Stomach (tissue), 9 donors: ENCODE results near the gene GRM4. TPM values are rescaled to one million over a fixed set of nuclear protein-coding genes. Genes with fewer than 3 reads are reported as not detected.

Experiments used
- DNase-seq, 2 donors: peaks; one replicate each; pipeline versions ENCODE4 v3.0.0 to v3.0.0-alpha.2; 2013 to 2019
- H3K27ac ChIP-seq, 5 donors: fragments of 200-600 bp in 4 of 5; sonication (generic) in 4 of 5; one replicate each; pipeline ENCODE4 v1.5.1; 2013 to 2019; ENCODE audit warnings: mild to moderate bottlenecking in 1 of 5, moderate library complexity in 1 of 5
- H3K27me3 ChIP-seq, 3 donors: fragments of 200-600 bp; sonication (generic); one replicate each; pipeline ENCODE4 v1.5.1; 2017 to 2019; ENCODE audit warnings: mixed run types in 1 of 3
- H3K36me3 ChIP-seq, 4 donors: fragments of 200-600 bp; sonication (generic); 1 replicate in 3 of 4; 2 replicates in 1 of 4; pipeline ENCODE4 v1.5.1; 2016 to 2019
- H3K4me1 ChIP-seq, 4 donors: fragments of 200-600 bp; sonication (generic); one replicate each; pipeline ENCODE4 v1.5.1; 2016 to 2019
- H3K4me3 ChIP-seq, 4 donors: fragments of 200-600 bp; sonication (generic) in 3 of 4; one replicate each; pipeline ENCODE4 v1.5.1; 2016 to 2019; ENCODE audit warnings: mild to moderate bottlenecking in 1 of 4
- H3K9me3 ChIP-seq, 4 donors: fragments of 200-600 bp; sonication (generic); one replicate each; pipeline ENCODE4 v1.5.1; 2016 to 2019
- EP300 ChIP-seq: sonication (generic); formaldehyde crosslinking; IDR thresholded peaks from one replicate; pipeline ENCODE4 v1.6.1; 2017; ENCODE audit warnings: antibody characterized with exemption
- POLR2A ChIP-seq, 4 donors: fragments of 450-650 bp; IDR thresholded peaks; one replicate each; pipeline ENCODE4 v1.6.1; 2016; ENCODE audit warnings: antibody characterized with exemption in 4 of 4, control low read depth in 2 of 4, mild to moderate bottlenecking in 1 of 4, moderate library complexity in 1 of 4
- POLR2AphosphoS5 ChIP-seq, 3 donors: sonication (generic); formaldehyde crosslinking; IDR thresholded peaks; one replicate each; pipeline ENCODE4 v1.6.1; 2016; ENCODE audit warnings: antibody characterized with exemption in 3 of 3
- WGBS, 5 donors: extraction: QIAGEN DNeasy Blood & Tissue Kit in 3 of 5; methylation state at CpG; one replicate each; pipeline versions ENCODE4 v1.1.5 to v1.1.7; 2013 to 2018; 5-methylcytosine and 5-hydroxymethylcytosine counted together
- intact Hi-C: fragments of 100-400 bp; cut with DNase I; formaldehyde crosslinking; loops from one replicate; pipeline ENCODE4 v1.15.1; 2023; ENCODE audit warnings: low total_unique reads
- polyA plus RNA-seq, 3 donors: library from polyadenylated mRNA; stranded (reverse); fragments of 200-250 nt; gene quantifications; one replicate each; pipeline ENCODE4 v1.2.3, GENCODE V29; 2013
- total RNA-seq, 5 donors: library from RNA; depleted of rRNA; stranded (reverse); fragments of >200 nt; gene quantifications; one replicate each; pipeline versions ENCODE4 v1.1.0 to v1.2.3, GENCODE V29; 2014 to 2016
- TF ChIP-seq, protein P1 (sequence below), 7 experiments: fragments of 450-650 bp in 4 of 7; fragments of 200-600 bp in 3 of 7; sonication (generic) in 3 of 7; IDR thresholded peaks; one replicate each; pipeline ENCODE4 v1.5.1; 2016 to 2019; ENCODE audit warnings: antibody characterized with exemption in 7 of 7, control low read depth in 2 of 7, mild to moderate bottlenecking in 1 of 7
- donor health status: healthy with polysubstance abuse.
- donor health status: Bipolar disorder and iron deficiency.
- donor health status: healthy.

The GRM4 gene
- total and polyA plus RNA-seq, 8 donors: 0.55 TPM; not detected in 7

GRCh38 chr6:34108176-34108575, 37.7 kb downstream of the GRM4 start:
- DNase-seq: no peak
- TF ChIP-seq POLR2A (IDR thresholded peaks at IDR 0.05) (no peak), POLR2AphosphoS5 (IDR thresholded peaks at IDR 0.05) (no peak), EP300 (no peak)
- TF ChIP-seq, protein P1, sequence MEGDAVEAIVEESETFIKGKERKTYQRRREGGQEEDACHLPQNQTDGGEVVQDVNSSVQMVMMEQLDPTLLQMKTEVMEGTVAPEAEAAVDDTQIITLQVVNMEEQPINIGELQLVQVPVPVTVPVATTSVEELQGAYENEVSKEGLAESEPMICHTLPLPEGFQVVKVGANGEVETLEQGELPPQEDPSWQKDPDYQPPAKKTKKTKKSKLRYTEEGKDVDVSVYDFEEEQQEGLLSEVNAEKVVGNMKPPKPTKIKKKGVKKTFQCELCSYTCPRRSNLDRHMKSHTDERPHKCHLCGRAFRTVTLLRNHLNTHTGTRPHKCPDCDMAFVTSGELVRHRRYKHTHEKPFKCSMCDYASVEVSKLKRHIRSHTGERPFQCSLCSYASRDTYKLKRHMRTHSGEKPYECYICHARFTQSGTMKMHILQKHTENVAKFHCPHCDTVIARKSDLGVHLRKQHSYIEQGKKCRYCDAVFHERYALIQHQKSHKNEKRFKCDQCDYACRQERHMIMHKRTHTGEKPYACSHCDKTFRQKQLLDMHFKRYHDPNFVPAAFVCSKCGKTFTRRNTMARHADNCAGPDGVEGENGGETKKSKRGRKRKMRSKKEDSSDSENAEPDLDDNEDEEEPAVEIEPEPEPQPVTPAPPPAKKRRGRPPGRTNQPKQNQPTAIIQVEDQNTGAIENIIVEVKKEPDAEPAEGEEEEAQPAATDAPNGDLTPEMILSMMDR (IDR thresholded peaks at IDR 0.05): no peak
- H3K36me3 ChIP-seq: no peaks in the 10 kb centered on the region
- no peak overlapping the region for H3K27ac ChIP-seq
- no peaks in the 10 kb centered on the region for H3K9me3 ChIP-seq
- H3K4me1 ChIP-seq: no peaks in the 10 kb centered on the region
- H3K4me3 ChIP-seq: no peak overlapping the region
- 78 to 85% (median 80%) methylated on average over 9 of the region's 9 CpGs for WGBS, 5 donors
- peaks cover 0 to 63% (median 10%) of the 10 kb centered on the region in 3 donors for H3K27me3 ChIP-seq
- intact Hi-C loops: no loop called here

GRCh38 chr6:34106900-34107299, 39.0 kb downstream of the GRM4 start:
- Histone ChIP-seq H3K9me3 (no peaks in the 10 kb centered on the region), H3K36me3 (no peaks in the 10 kb centered on the region), H3K4me3 (no peak overlapping the region), H3K27ac (no peak overlapping the region), H3K27me3 (peaks cover 0 to 51% (median 10%) of the 10 kb centered on the region in 3 donors), H3K4me1 (no peaks in the 10 kb centered on the region)
- DNase-seq: no peak
- WGBS, 5 donors: 59 to 63% (median 61%) methylated on average over 1 to 5 of the region's 5 CpGs
- TF ChIP-seq, protein P1 (IDR thresholded peaks at IDR 0.05): no peak
- no peak for TF ChIP-seq EP300
- TF ChIP-seq POLR2A (IDR thresholded peaks at IDR 0.05): no peak
- TF ChIP-seq POLR2AphosphoS5 (IDR thresholded peaks at IDR 0.05): no peak
- intact Hi-C loops: no loop called here

- WGBS, 5 donors: 69 to 80% (median 74%) methylated on average over 6 of the region's 6 CpGs
- TF ChIP-seq EP300 (no peak), POLR2A (IDR thresholded peaks at IDR 0.05) (no peak), POLR2AphosphoS5 (IDR thresholded peaks at IDR 0.05) (no peak)
- no peak for DNase-seq
- Histone ChIP-seq H3K9me3 (no peaks in the 10 kb centered on the region), H3K4me3 (no peak overlapping the region), H3K27me3 (peaks cover 0 to 46% (median 6%) of the 10 kb centered on the region in 3 donors), H3K27ac (no peak overlapping the region), H3K36me3 (no peaks in the 10 kb centered on the region), H3K4me1 (no peaks in the 10 kb centered on the region)
- intact Hi-C loops: no loop called here
Observed at GRCh38 chr6:34106421-34106820, 39.5 kb downstream of the GRM4 start.

DNA sequence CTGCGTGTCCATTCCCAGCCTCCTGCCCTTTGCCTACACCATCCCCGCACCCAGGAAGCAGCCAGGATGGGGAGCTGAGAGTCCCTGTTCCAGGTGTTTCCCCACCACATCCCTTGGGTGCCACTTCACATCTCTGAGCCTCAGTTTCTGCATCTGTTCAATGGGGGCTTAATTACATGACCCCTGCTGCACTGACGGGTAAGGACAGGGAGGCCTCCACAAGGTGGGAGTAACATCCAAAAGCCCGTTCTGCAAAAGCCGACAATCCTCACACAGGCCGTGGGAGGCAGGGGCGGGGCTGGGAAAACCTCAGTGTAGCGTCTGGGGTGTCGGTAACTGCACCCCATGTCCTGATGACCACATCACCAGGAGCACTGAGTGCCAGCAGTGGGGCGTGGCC, 41.3 kb downstream of the GRM4 start:
- DNase-seq: no peak
- Histone ChIP-seq H3K4me3 (no peak overlapping the region), H3K27me3 (peaks cover 0 to 36% (median 0%) of the 10 kb centered on the region in 3 donors), H3K36me3 (no peaks in the 10 kb centered on the region), H3K4me1 (no peaks in the 10 kb centered on the region), H3K27ac (no peak overlapping the region), H3K9me3 (no peaks in the 10 kb centered on the region)
- TF ChIP-seq POLR2A (IDR thresholded peaks at IDR 0.05): no peak
- TF ChIP-seq, protein P1 (IDR thresholded peaks at IDR 0.05): no peak
- 69 to 80% (median 75%) methylated on average over 10 of the region's 10 CpGs for WGBS, 5 donors
- intact Hi-C loops: no loop called here

GRCh38 chr6:34104186-34104585, 41.7 kb downstream of the GRM4 start:
- no peak for DNase-seq
- intact Hi-C loops: no loop called here
- Histone ChIP-seq H3K27me3 (peaks cover 0 to 35% (median 0%) of the 10 kb centered on the region in 3 donors), H3K36me3 (no peaks in the 10 kb centered on the region), H3K4me1 (no peaks in the 10 kb centered on the region), H3K27ac (no peak overlapping the region), H3K9me3 (no peaks in the 10 kb centered on the region), H3K4me3 (no peak overlapping the region)
- 73 to 87% (median 80%) methylated on average over 3 to 8 of the region's 8 CpGs for WGBS, 5 donors
- TF ChIP-seq, protein P1 (IDR thresholded peaks at IDR 0.05): no peak
- no peak for TF ChIP-seq EP300
- no peak for TF ChIP-seq POLR2AphosphoS5 (IDR thresholded peaks at IDR 0.05)
- no peak for TF ChIP-seq POLR2A (IDR thresholded peaks at IDR 0.05)
